HG02588 (cell line): Measurements from ENCODE around the gene CYP2W1.
"Not testable (repeated sequence)": the region's sequence is repeated elsewhere in the genome, so short reads cannot be mapped to it uniquely, and the experiment has no call there.

ENCODE experiments used
- ATAC-seq: cut with Tn5 transposase; IDR thresholded peaks from one replicate; pipeline ENCODE4 v1.9.1; 2021; ENCODE audit warnings: mild to moderate bottlenecking, moderate library complexity; ENCODE audit not compliant: unreplicated experiment

CYP2W1 gene

DNA sequence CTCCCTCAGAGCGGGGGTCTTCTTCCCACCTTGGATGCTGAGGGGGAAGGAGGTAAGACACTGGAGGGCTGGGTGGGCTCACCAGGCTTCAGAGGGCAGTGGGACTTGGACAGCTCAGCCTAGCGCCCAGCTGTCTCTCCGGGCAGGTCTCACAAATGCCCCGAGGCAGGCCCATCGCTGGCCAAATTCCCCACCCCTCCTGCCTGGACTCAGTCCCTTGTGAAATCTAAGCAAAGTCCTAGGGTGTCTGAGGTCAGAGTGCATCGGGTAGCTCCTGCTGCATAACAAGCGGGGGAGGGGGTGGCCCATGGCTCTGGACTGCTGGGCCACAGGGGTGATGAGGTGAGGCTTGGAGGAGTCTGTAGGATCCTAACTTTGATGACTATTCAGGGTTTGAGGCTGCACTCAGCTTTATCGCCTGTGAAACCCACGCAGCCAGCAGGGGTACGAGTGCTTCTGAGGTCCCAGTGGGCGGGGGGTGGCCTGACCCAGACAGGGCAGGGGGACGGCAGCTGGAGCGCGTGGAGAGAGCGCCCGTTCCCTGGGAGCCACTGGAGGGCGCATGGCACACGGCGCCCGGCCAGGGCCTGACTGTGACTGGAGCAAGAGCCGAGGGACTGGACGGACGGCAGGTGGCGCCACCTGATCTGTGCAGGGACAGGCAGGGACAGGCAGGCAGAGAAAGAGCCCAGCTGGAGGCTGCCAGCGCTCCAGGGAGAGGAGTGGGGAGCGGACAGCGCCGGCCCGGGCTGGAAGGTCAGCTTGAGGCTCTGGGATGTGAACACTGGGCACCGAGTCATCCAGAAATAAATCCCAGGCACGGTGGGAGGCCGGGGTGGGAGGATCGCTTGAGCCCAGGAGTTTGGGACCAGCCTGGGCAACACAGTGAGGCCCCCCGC lies 10.0 kb downstream of the CYP2W1 start:
- peak; percentile 78 for ATAC-seq

DNA sequence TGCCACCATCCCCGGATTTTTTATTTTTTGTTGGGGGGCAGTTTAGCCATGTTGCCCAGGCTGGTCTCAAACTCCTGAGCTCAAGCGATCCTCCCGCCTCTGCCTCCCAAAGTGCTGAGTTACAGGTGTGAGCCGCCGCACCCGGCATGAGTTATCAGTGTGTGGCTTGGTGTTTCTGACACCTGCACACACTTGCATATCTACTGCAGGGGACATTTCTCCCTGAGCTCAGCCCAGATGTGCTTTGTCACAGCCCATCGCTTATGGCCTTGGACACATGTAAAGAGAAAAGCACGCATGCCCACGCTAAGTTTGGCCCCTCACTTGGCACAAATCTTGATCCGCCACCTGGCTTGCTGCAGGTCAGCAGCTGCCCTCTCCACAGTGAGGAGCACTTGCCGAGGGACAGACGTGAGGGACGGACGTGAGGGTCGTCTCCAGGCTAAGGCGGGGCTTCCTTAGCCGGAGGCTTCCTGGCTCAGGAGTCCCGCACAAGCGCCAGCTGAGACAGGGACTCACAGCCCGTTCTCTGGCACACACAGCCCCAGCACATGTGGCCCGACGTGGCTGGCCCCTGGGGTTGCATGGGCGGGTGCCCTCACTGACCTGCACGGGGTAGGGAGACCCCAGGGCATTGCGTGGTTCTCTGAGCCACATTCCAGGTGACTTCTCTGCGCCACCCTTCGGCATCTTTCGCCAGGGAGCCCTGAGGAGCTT lies 11.8 kb downstream of the CYP2W1 start:
- no peak for ATAC-seq

DNA sequence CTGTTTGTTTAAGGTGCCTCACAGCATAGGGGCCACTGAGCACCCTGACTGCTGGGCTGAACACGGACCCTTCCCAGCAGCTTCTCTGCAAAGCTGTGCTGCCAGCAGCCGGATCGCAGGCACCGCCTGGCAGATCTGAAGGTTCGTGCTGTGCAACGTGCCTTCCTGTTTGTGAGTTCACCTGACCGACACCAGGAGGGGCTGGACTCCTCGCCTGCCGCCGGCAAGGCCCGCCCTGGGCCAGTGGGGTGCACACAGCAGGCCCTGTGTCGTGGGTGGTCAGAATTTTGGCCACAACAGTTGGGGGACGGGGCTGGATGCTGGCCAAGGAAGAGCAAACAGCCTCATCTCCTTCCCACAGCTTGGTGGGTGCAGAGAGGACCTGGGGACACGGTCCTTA lies 12.6 kb downstream of the CYP2W1 start:
- no peak for ATAC-seq

DNA sequence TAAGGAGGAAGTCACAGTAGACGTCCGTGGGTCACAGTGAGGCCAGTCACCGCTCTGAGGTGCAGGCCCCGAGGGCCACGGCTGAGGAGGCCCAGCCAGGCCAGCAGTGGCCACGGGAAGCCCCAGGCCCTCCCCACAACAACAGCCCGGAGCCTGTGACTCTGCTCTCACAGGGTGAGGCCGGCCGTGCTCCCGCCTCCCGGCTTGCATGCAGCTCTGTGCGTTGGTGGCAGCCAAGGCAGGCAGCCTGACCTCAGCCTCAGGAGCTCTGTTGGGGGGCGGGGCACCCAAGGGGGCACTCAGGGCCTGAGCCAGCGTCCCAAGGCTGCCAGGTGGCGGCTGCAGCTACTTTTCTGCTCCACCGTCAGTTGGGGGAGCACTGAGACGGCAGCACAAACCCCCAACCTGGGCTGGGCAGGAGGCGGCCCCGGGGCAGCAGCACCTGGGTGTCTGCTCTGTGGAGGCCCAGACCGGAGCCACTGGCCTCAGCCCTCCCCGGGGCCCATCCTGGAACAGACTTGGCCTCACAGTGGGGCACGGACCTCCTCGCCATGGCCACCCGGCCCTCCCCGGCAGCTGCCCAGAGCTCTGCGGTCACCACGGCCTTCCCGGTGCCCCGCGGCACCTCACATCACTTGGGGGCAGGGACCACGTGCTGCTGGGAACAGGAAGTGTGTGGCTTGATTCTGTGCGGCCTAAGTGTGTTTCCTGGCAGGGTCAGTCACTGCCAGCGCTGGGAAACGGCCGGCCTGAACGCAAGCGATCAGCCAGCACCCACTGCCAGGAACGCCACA lies 13.3 kb downstream of the CYP2W1 start:
- ATAC-seq, result no peak

DNA sequence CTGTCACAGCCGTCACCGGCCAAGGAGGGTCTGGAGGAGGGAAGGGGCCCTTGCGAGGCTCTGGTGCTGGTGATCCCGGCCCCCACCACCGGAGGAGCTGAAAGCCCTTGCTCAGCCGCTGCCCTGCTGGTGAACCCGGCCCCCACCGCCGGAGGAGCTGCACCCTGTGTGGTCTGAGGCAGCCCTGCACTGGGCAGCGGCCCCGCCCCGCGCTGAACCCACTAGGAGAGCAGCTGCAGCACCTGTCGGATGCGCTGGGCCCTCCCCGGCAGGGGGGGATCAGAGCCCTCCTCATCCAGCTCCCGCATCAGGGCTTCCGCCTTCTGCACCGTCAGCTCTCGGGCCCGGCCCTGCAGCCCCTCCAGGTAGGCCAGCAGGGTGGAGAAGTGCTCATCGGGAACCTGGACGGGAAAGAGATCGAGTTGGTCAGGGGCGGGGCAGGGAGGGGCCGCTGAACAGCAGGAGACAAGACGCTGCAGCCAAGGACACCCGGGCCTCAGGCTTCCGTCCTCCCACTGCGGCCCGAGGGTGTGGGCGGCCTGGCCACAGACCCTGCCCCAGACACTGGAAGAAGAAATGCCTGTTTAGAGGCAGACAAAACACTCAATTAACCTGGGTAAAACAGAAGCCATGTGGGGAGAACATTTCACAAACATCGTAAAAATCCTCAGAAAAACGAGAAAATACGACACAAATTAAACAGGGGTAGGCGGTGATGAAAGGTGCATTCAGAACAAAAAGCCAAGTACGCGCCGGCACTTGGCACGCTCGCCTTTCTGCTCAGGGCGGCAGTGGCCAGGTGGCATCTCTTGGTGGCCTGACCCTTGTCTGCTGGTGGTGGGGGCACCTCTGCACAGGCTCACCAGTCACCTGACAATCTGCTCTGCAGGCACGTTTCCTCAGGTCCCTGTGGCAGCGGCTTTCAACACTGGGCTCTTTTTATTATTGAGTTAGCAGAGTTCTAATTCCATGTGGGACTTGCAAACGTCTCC lies 14.7 kb downstream of the CYP2W1 start:
- ATAC-seq, result no peak

DNA sequence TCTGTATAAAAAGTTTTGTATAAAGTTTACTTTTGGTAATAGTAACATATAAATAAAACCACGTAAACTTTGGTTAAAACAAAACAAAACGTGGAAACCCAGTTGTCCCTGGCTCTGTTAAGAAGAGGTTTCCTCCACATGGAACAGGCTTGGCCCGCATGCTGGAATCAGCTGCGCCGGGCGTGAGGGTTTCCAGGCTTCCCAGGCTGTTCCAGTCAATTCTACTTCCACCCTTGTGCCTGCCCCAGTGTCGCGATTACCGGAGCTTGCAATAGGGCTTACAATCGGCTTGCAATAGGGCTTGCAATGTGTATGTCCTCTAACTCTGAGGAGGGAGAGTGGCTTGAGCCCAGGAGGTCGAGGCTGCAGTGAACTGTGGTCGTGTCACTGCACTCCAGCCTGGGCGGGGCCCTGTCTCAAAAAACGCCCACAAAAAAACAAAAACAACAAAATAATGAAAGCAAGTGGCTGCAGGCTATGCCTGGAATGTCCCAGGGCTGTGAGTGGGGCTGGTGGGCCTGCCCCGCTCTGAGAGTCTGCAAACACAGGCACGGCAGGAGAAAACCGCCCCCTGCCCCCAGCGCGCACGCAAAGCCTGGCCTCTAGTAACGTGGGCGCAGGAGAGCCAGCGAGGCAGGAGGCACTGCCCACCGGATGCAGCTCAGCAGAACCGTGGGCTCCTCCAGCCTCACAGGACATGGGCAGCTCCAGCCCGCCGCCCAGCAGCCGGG lies 16.3 kb downstream of the CYP2W1 start:
- ATAC-seq, result no peak

DNA sequence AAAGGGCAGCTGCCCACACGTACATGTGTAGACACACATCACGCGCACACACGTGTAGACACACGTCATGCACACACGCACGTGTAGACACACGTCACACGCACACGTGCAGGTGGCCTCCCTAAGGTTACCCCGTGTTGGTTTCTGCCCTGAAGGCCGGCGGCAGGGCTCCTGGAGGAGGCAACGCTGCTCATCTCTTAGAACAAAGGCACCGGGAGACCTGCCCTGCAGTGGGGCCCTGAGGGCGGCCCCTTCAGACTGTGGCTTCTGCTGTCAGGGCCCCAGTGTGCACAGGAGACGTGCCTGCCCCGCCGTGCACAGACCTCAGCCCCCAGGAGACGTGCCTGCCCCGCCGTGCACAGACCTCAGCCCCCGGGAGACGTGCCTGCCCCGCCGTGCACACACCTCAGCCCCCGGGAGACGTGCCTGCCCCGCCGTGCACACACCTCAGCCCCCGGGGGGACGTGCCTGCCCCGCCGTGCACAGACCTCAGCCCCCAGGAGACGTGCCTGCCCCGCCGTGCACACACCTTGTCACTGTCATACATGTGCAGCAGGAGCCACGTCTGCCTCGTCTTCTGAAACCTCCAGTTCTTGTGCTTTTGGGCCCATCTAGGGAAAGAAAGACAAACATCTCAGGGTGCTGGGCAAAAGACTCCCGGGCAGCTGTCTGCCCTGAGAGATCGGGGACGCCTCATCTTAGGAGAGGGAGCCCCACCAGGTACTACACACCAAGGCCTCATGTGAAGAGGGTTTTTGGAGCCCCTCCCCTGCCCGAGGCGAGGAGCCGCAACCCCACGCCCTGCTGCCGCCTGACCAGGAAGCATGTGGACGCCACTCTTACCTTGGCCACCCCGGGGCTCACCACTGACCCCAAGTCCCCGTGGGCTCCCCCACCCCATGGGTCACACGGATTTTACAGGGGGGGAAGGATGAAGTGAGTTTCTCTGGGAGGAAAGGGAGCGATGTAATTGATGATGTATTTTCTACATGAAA lies 17.3 kb downstream of the CYP2W1 start:
- ATAC-seq, result no peak

DNA sequence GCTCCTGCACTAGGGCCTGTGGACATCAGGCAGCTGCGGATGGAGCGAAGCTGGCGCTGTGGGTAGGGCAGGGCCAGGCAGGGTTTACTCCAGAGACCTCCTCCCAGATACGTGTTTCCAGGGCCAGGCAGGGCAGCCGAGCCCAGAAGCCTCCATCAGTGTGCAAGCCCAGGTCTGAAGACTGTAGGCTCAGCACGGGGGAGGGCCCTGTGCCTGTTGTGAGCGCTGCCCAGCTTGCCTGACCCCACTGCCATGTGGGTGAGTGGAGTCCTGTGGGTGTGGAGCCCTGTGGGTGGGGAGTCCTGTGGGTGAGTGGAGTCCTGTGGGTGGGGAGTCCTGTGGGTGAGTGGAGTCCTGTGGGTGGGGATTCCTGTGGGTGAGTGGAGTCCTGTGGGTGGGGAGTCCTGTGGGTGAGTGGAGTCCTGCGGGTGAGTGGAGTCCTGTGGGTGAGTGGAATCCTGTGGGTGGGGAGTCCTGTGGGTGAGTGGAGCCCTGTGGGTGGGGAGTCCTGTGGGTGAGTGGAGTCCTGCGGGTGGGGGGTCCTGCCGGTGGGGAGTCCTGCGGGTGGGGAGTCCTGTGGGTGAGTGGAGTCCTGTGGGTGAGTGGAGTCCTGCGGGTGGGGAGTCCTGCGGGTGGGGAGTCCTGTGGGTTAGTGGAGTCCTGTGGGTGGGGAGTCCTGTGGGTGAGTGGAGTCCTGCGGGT lies 18.2 kb downstream of the CYP2W1 start:
- ATAC-seq, result not testable (repeated sequence)

DNA sequence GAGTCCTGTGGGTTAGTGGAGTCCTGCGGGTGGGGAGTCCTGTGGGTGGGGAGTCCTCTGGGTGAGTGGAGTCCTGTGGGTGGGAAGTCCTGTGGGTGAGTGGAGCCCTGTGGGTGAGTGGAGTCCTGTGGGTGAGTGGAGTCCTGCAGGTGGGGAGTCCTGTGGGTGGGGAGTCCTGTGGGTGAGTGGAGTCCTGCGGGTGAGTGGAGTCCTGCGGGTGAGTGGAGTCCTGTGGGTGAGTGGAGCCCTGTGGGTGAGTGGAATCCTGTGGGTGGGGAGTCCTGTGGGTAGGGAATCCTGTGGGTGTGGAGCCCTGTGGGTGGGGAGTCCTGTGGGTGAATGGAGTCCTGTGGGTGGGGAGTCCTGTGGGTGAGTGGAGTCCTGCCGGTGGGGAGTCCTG lies 19.0 kb downstream of the CYP2W1 start:
- not testable (repeated sequence) for ATAC-seq

DNA sequence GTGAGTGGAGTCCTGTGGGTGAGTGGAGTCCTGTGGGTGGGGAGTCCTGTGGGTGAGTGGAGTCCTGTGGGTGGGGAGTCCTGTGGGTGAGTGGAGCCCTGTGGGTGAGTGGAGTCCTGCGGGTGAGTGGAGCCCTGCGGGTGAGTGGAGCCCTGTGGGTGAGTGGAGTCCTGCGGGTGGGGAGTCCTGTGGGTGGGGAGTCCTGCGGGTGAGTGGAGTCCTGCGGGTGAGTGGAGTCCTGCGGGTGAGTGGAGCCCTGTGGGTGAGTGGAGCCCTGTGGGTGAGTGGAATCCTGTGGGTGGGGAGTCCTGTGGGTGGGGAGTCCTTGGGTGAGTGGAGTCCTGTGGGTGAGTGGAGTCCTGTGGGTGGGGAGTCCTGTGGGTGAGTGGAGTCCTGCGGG lies 19.5 kb downstream of the CYP2W1 start:
- ATAC-seq, result not testable (repeated sequence)

DNA sequence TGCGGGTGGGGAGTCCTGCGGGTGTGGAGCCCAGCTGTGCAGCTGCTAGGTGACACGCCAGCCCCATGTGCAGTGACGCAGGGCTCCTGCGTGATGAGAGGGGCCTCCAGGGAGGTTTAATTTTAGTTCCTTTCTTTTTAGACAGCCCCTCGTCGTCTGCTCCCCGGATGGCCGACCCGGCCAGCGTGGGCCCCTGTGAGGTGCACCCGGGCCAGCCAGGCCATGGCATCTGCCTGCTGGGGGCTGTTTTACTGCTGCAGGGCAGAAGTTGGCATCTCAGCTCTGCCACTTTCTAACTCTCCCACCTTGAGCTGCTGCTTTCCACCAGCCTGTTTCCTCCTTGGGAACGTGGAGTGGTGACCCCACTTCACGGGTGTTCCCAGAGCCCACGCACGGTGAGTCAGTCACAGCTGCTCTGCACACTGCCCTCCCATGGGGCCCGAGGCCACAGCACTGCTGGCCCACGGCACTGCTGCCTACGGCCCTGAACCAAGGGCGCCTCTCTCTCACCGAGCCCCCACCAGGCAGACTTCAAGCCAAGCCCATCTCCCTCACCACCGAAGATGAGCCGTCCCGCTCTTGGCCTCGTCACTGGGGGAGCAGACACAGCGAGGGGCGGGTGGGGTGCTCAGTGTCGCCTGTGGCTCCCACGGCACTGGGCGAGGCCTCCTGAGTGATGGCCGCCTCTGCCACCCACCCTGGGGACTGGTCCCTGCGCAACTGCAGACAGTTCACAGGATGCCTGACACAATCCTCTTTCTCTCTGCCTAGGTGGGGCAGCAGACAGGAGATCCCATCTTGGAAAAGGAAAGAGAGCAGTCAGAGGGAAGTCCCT lies 21.3 kb downstream of the CYP2W1 start:
- no peak for ATAC-seq

DNA sequence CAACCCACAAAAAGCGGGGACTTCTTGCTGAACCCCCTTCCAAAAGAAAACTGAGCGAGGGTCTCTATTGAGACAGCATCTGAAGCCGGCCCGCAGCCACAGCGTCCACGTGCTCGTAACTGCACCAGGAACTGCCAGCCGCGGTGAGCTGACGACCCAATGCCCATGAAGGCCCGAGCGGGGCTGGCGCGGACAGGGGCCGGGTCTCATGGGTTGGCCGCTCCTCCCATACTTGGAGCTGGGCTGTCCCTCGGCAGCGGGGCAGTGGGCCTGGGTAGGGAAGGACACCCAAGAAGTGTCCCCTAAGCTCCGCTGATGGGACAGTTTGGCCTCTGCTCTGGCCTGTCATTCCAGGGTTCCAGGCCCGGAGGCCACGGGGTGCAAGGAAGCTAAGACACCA lies 22.3 kb downstream of the CYP2W1 start:
- ATAC-seq, result no peak

DNA sequence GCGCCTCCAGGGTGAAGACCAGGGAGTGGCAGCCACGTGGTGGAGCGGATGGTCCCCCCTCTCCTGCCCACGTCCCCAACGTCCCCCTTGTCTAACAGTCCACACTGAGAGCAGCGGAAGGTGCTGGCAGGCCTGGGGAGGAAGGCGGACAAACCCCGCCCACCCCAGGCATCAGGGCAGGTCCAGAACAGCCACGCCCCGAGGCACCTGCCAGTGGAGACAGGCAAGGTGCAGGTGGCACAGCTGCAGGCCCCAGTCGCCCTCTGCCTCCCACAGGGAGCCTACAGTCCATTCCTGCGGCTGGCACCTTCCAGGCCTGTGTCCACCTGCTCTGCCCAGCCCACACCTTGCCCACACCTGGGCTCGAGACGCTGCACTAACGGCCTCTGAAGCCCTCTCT lies 24.9 kb downstream of the CYP2W1 start:
- ATAC-seq, result no peak

DNA sequence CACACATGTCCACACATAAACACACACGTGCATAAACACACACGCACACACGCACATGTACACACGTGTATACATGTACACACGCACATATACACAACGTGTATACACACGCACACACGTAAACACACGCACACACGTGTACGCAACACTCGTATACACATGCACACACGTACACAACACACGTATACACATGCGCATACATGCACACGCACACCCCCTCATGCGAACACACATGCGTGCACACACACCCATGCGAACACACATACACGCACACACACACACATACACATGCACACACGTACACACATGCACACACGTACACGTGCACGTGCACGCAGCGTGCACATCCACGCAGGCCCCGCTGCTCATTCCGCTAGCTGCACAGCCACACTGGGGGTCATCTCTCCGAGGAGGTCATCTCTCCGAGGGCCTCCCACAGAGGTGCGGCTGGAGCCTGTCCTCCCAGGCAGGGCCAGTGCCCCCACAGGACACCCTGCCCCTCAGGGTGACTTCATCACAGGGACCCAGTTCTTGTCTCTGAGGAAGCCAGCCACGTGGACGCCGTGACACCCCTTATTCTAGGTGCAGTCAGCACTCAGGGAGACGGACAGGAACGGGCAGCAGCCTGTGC lies 25.9 kb downstream of the CYP2W1 start:
- ATAC-seq, result no peak

DNA sequence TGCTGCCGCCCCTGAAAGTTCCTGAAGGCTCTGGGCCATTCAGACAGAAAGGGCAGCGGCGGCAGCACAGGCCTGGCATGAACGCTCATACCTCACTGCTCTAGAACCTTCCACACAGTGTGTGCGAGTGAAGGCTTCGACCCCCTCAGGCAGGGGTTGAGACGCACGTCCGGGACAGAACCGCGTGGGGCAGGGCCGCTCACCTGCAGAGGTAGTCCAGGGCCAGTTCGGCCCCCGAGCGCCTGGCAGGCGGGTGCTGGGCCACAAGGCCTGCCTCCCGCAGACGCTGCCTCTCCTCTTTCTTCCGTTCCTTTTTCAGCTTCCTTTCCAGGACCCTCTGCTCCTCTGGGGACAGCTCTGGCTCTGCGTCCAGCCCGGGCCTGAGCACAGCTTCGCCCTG lies 26.8 kb downstream of the CYP2W1 start:
- no peak for ATAC-seq

DNA sequence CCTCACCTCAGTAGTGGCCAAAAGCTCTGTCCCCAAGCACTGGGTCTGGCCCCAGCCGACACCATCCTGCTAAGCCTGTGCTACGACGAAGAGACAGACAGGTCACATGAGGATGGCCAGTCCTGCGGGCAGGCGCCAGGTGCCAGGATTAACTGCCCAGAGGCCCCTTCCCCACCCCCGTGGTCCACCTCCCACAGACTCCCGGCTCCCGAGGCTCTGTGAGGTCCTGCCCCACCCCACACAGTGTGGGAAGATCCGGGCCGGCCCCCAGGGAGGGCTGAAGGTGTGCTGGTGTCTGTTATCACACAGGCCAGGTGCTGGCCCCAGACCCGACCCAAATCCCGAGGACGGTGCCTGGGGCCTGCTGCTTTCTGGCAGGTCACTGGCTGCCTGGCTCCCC lies 27.2 kb downstream of the CYP2W1 start:
- ATAC-seq, result no peak
